ENCODE results near the gene CERS6. TPM values are rescaled to one million over a fixed set of nuclear protein-coding genes. Genes with fewer than 3 reads are reported as not detected.

Gene CERS6
- total RNA-seq, 1 donor from 2014 or later: 36.4 TPM

DNA sequence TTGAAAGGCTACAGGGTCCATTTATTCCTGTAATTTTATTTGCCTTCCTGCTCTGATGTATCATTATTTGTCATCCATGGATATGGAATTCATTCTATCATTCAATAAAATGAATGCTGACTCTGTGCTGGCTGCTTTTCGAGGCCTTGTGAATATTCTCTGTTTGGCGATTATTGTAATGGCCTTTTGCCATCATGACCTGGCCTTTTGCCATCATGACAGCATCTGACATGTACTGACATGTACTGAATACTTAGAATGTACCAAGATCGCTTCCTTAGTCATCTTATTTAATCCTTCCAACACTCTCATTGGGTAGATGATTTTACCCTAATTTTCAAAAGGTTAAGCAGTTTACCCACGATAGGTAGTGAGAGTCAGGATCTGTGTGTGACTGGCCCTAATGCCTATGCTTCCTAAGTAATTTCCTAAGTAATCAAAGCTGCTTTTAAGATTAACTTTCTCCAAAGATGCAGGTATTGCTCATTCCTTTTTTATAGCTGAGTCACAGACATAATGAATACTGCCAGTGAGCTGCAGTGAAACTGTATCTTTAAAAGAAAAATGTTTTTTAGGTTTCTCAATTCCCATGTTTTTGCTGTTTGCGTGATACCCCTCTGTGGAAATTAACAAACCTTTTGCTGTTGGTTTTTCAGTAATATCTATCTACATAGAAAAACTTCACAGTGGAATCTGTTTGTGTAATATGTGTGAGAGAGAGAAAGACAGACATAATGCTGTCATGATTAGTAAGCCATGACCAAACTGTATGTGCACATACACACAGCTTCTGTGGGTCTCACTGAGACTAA, 127.8 kb downstream of the CERS6 start:
- Mint-ChIP-seq H3K9me3 (ENCODE audit: unreplicated experiment) (no peaks in the 10 kb centered on the region), H3K4me3 (ENCODE audit: unreplicated experiment) (no peak overlapping the region), H3K4me1 (ENCODE audit: unreplicated experiment) (peaks cover 3% of the 10 kb centered on the region), H3K27me3 (ENCODE audit: unreplicated experiment) (peaks cover 2% of the 10 kb centered on the region), H3K36me3 (ENCODE audit: low read depth, unreplicated experiment) (no peaks in the 10 kb centered on the region), H3K27ac (ENCODE audit: unreplicated experiment) (no peak overlapping the region)
- TF ChIP-seq, protein P1, sequence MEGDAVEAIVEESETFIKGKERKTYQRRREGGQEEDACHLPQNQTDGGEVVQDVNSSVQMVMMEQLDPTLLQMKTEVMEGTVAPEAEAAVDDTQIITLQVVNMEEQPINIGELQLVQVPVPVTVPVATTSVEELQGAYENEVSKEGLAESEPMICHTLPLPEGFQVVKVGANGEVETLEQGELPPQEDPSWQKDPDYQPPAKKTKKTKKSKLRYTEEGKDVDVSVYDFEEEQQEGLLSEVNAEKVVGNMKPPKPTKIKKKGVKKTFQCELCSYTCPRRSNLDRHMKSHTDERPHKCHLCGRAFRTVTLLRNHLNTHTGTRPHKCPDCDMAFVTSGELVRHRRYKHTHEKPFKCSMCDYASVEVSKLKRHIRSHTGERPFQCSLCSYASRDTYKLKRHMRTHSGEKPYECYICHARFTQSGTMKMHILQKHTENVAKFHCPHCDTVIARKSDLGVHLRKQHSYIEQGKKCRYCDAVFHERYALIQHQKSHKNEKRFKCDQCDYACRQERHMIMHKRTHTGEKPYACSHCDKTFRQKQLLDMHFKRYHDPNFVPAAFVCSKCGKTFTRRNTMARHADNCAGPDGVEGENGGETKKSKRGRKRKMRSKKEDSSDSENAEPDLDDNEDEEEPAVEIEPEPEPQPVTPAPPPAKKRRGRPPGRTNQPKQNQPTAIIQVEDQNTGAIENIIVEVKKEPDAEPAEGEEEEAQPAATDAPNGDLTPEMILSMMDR (IDR thresholded peaks at IDR 0.05; ENCODE audit: unreplicated experiment): no peak
- no peak for DNase-seq (ENCODE audit: low spot score)

DNA sequence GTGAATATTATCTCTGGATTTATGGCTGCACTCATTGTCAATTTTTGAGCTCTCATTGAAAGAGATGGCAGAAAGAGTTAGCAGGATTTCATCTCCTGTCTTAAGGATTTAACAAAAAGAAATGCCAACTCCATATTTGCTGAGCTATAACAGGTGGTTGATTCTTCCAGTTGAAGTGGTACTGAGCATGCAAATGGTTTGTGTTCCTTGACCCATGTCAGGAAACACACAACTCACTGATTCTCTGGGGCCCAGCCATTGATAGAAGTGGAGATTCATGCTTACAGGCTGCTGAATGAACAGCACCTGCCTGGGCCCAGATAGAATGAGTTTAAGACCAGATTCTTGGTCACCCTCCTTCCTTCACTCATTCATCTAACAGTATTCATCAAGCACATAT, 128.8 kb downstream of the CERS6 start:
- no peak for DNase-seq (ENCODE audit: low spot score)
- Mint-ChIP-seq H3K27ac (ENCODE audit: unreplicated experiment) (no peak overlapping the region), H3K36me3 (ENCODE audit: low read depth, unreplicated experiment) (no peaks in the 10 kb centered on the region), H3K4me1 (ENCODE audit: unreplicated experiment) (peaks cover 8% of the 10 kb centered on the region), H3K9me3 (ENCODE audit: unreplicated experiment) (no peaks in the 10 kb centered on the region), H3K4me3 (ENCODE audit: unreplicated experiment) (no peak overlapping the region), H3K27me3 (ENCODE audit: unreplicated experiment) (peaks cover 2% of the 10 kb centered on the region)
- TF ChIP-seq, protein P1 (IDR thresholded peaks at IDR 0.05; ENCODE audit: unreplicated experiment): no peak

DNA sequence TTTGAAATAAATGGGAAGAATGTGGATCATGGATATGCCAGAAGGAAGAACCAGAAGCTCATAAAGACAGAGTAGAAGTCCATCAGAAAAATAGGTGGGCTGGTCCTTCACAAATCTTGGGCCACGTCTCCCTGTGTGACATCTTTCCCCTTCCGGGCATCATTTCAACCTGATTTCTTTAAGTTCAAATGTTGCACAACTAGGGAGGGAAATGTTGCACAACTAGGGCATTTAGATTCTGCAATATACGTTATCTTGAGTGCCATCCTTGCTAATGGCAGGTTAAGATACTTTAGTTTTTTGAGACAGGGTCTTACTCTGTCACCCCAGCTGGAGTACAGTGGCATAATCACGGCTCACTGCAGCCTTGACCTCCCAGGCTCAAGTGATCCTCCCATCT, 129.6 kb downstream of the CERS6 start:
- no peak overlapping the region for H3K4me3 Mint-ChIP-seq (ENCODE audit: unreplicated experiment)
- H3K9me3 Mint-ChIP-seq (ENCODE audit: unreplicated experiment): no peaks in the 10 kb centered on the region
- DNase-seq (ENCODE audit: low spot score): no peak
- H3K27me3 Mint-ChIP-seq (ENCODE audit: unreplicated experiment): peaks cover 2% of the 10 kb centered on the region
- peaks cover 8% of the 10 kb centered on the region for H3K4me1 Mint-ChIP-seq (ENCODE audit: unreplicated experiment)
- no peaks in the 10 kb centered on the region for H3K36me3 Mint-ChIP-seq (ENCODE audit: low read depth, unreplicated experiment)
- TF ChIP-seq, protein P1 (IDR thresholded peaks at IDR 0.05; ENCODE audit: unreplicated experiment): no peak
- no peak overlapping the region for H3K27ac Mint-ChIP-seq (ENCODE audit: unreplicated experiment)

DNA sequence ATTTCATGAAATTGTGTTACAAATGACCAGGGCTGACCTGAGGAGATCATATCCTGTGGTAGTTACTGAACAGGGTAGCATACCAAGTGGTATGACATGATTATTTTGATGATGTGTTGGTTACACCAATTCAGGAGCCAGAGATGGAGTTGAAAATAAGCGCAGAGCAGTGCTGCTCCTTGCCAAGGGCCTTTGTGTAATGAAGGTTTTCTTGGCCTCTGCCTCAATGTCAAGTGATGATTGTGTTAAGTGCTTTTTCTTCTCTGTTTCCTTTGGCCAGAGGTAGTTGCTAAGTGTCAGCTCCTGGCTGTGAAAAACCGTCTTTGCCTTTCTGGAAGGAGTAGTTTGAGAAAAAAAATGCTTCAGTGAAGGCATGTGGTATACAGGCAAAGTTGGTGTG, 131.2 kb downstream of the CERS6 start:
- TF ChIP-seq, protein P1 (IDR thresholded peaks at IDR 0.05; ENCODE audit: unreplicated experiment): no peak
- H3K36me3 Mint-ChIP-seq (ENCODE audit: low read depth, unreplicated experiment): no peaks in the 10 kb centered on the region
- H3K4me1 Mint-ChIP-seq (ENCODE audit: unreplicated experiment): peaks cover 17% of the 10 kb centered on the region
- H3K27me3 Mint-ChIP-seq (ENCODE audit: unreplicated experiment): peaks cover 6% of the 10 kb centered on the region
- H3K9me3 Mint-ChIP-seq (ENCODE audit: unreplicated experiment): no peaks in the 10 kb centered on the region
- H3K27ac Mint-ChIP-seq (ENCODE audit: unreplicated experiment): no peak overlapping the region
- H3K4me3 Mint-ChIP-seq (ENCODE audit: unreplicated experiment): no peak overlapping the region
- DNase-seq (ENCODE audit: low spot score): no peak

Measured in endothelial cell (in vitro differentiated cells).